Measurements from ENCODE around the gene SAMHD1. TPM values are rescaled to one million over a fixed set of nuclear protein-coding genes. Genes with fewer than 3 reads are reported as not detected.
"Not testable (repeated sequence)": the region's sequence is repeated elsewhere in the genome, so short reads cannot be mapped to it uniquely, and the experiment has no call there.

SAMHD1 gene
- 10 to 100 TPM; 24.0 to 35.6 TPM for total RNA-seq

DNA sequence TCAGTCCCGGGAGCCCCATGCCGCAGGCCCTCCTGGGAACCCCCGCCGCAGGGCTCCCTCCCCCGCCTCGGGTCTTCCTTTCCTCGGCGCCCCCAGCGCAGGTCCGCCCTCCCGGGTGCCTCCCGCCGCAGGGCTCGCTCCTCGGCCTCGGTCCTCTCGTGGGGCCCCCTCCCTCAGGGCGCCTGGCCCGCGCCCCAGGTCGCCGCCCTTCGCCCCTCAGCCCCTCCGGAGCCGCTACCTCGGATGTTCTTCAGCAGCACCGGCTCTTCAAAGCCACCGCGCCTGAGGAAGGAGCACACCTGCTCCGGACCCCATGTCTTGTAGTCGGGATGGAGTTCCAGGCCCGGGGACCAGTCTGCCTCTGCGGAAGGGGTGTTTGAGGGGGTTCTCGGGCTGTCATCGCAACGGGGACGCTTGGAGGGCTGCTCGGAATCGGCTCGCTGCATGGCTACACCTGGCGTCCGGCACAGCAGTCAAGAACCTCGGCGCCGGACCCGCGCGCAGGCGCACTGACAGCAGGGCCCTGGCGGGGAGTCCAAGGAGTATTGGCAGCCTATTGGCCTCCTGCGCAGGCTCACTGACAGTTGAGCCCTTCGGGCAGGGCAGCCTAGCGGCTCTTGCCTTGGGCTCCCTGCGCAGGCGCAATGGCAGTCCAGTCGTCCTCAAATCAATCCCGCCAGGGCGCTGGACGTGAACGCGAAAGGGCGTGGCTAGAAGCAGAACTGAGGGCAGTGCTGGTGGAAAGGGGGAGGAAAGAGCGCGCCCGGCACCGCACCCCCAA, at the start of gene SAMHD1:
Gene SAMHD1 (minus strand): TSS at position 511 of the 781 bp plus-strand sequence. CDS start 65 bp downstream, at position 446.
- TF ChIP-seq, protein P1, sequence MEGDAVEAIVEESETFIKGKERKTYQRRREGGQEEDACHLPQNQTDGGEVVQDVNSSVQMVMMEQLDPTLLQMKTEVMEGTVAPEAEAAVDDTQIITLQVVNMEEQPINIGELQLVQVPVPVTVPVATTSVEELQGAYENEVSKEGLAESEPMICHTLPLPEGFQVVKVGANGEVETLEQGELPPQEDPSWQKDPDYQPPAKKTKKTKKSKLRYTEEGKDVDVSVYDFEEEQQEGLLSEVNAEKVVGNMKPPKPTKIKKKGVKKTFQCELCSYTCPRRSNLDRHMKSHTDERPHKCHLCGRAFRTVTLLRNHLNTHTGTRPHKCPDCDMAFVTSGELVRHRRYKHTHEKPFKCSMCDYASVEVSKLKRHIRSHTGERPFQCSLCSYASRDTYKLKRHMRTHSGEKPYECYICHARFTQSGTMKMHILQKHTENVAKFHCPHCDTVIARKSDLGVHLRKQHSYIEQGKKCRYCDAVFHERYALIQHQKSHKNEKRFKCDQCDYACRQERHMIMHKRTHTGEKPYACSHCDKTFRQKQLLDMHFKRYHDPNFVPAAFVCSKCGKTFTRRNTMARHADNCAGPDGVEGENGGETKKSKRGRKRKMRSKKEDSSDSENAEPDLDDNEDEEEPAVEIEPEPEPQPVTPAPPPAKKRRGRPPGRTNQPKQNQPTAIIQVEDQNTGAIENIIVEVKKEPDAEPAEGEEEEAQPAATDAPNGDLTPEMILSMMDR (IDR thresholded peaks at IDR 0.05) = no peak
- H3K9ac ChIP-seq (ENCODE audit: low read depth in 2 of 2, low read length in 2 of 2) = peak within 1 kb of the TSS; percentile 88 to 94

GRCh38 chr20:37000171-37000570, 48.7 kb upstream of the SAMHD1 start:
- H3K9me3 ChIP-seq; H3K36me3 ChIP-seq; H3K27ac ChIP-seq; H3K27me3 ChIP-seq; H3K4me3 ChIP-seq; H3K4me1 ChIP-seq; intact Hi-C loops (cut with DNase I); H3K9ac ChIP-seq (ENCODE audit: low read depth in 2 of 2, low read length in 2 of 2); DNase-seq: not testable (repeated sequence)

More for the DNA sequence above, at the start of gene SAMHD1:
- intact Hi-C loops (cut with DNase I) = no loop called here
- Histone ChIP-seq H3K9me3 (no peaks in the 10 kb centered on the region), H3K27ac (peak within 1 kb of the TSS; percentile 90), H3K4me3 (peak within 1 kb of the TSS; percentile 99), H3K27me3 (no peaks in the 10 kb centered on the region), H3K36me3 (no peaks in the 10 kb centered on the region), H3K4me1 (no peaks in the 10 kb centered on the region)
- DNase-seq = peak; percentile 98

- DNase-seq = no peak
- H3K9me3 ChIP-seq = no peaks in the 10 kb centered on the region
- TF ChIP-seq, protein P1 (IDR thresholded peaks at IDR 0.05) = no peak
- H3K27ac ChIP-seq = no peak overlapping the region
- no peaks in the 10 kb centered on the region for H3K36me3 ChIP-seq
- intact Hi-C loops (cut with DNase I) = no loop called here
- H3K4me1 ChIP-seq = no peaks in the 10 kb centered on the region
- H3K9ac ChIP-seq (ENCODE audit: low read depth in 2 of 2, low read length in 2 of 2) = no peak overlapping the region
- H3K4me3 ChIP-seq = no peak overlapping the region
- no peaks in the 10 kb centered on the region for H3K27me3 ChIP-seq
These were observed 47.1 kb upstream of the SAMHD1 start for GRCh38 chr20:36998652-36999051.

DNA sequence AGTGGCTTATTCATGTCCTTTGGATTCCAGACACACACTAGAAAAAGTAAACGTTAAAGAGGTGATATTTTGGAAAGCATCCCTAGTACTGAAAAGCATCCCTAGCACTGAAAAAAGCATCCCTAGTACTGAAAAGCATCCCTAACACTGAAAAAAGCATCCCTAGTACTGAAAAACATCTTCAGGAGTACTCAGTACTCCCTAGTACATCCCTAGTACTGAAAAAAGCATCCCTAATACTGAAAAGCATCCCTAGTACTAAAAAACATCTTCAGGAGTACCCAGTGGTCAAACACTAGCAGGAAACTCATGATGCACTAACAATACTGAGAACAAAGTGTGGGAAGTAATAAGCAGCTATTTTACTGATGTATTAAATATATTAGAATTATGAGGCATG, 45.6 kb upstream of the SAMHD1 start:
- Histone ChIP-seq H3K4me1 (no peaks in the 10 kb centered on the region), H3K27ac (no peak overlapping the region), H3K36me3 (no peaks in the 10 kb centered on the region), H3K27me3 (no peaks in the 10 kb centered on the region), H3K4me3 (no peak overlapping the region), H3K9ac (ENCODE audit: low read depth in 2 of 2, low read length in 2 of 2) (no peak overlapping the region), H3K9me3 (no peaks in the 10 kb centered on the region)
- intact Hi-C loops (cut with DNase I) = no loop called here
- no peak for DNase-seq
- TF ChIP-seq, protein P1 (IDR thresholded peaks at IDR 0.05) = no peak

- H3K27me3 ChIP-seq; intact Hi-C loops (cut with DNase I); H3K27ac ChIP-seq; DNase-seq; H3K4me3 ChIP-seq; H3K9me3 ChIP-seq; H3K4me1 ChIP-seq; H3K9ac ChIP-seq (ENCODE audit: low read depth in 2 of 2, low read length in 2 of 2); H3K36me3 ChIP-seq: not testable (repeated sequence)
These were observed 42.7 kb upstream of the SAMHD1 start for GRCh38 chr20:36994221-36994620.

DNA sequence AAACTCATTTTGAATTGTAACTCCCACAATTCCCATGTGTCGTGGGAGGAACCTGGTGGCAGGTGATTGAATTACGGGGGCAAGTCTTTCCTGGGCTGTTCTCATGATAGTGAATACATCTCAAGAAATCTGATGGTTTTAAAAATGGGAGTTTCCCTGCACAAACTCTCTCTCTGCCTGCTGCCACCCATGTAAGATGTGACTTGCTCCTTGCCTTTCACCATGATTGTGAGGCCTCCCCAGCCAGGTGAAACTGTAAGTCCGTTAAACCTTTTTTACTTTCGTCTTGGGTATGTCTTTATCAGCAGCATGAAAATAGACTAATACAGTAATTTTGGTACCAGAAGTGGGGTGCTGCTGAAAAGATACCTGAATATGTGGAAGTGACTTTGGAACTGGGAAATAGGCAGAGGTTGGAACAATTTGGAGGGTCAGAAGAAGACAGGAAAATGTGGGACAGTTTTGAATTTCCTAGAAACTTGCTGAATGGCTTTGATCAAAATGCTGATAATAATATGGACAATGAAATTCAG, 41.4 kb upstream of the SAMHD1 start:
- DNase-seq = no peak
- Histone ChIP-seq H3K27ac (no peak overlapping the region), H3K4me3 (no peak overlapping the region), H3K27me3 (no peaks in the 10 kb centered on the region), H3K36me3 (no peaks in the 10 kb centered on the region), H3K4me1 (no peaks in the 10 kb centered on the region), H3K9me3 (no peaks in the 10 kb centered on the region), H3K9ac (ENCODE audit: low read depth in 2 of 2, low read length in 2 of 2) (no peak overlapping the region)
- TF ChIP-seq, protein P1 (IDR thresholded peaks at IDR 0.05) = no peak
- intact Hi-C loops (cut with DNase I) = no loop called here
